ENCODE results near the gene AHSP. TPM values are rescaled to one million over a fixed set of nuclear protein-coding genes. Genes with fewer than 3 reads are reported as not detected.
"Not testable (repeated sequence)": the region's sequence is repeated elsewhere in the genome, so short reads cannot be mapped to it uniquely, and the experiment has no call there.

AHSP gene
- total and polyA plus RNA-seq, 4 donors, result 0.48 to 1,651 TPM; not detected in 2

GRCh38 chr16:31536804-31537361, 9.2 kb downstream of the AHSP start:
- no peaks in the 10 kb centered on the region for H3K4me1 ChIP-seq (ENCODE audit: control insufficient read depth in 4 of 4, insufficient read depth in 4 of 4, low read length in 3 of 4)
- peaks cover 0 to 4% (median 3%) of the 10 kb centered on the region in 4 donors for H3K27me3 ChIP-seq (ENCODE audit: control insufficient read depth in 4 of 4, insufficient read depth in 4 of 4, low read length in 3 of 4)
- H3K4me3 ChIP-seq (ENCODE audit: low read depth in 1 of 3, low read length in 3 of 3), result peak overlapping the region in 1 of 3 donors; percentile 44
- H3K9ac ChIP-seq (ENCODE audit: low read depth in 1 of 2, low read length in 2 of 2), result no peak overlapping the region
- H3K36me3 ChIP-seq (ENCODE audit: control insufficient read depth in 4 of 4, insufficient read depth in 3 of 4, low read depth in 1 of 4, low read length in 3 of 4), result no peaks in the 10 kb centered on the region
- H3K27ac ChIP-seq (ENCODE audit: low read depth in 1 of 2, low read length in 2 of 2), result no peak overlapping the region
- H3K9me3 ChIP-seq (ENCODE audit: control insufficient read depth in 4 of 4, low read length in 3 of 4), result peaks cover 0 to 11% (median 1%) of the 10 kb centered on the region in 4 donors
- DNase-seq (ENCODE audit: low spot score), result no peak
- 69% methylated on average over 21 of the region's 21 CpGs for WGBS
- TF ChIP-seq, protein P1, sequence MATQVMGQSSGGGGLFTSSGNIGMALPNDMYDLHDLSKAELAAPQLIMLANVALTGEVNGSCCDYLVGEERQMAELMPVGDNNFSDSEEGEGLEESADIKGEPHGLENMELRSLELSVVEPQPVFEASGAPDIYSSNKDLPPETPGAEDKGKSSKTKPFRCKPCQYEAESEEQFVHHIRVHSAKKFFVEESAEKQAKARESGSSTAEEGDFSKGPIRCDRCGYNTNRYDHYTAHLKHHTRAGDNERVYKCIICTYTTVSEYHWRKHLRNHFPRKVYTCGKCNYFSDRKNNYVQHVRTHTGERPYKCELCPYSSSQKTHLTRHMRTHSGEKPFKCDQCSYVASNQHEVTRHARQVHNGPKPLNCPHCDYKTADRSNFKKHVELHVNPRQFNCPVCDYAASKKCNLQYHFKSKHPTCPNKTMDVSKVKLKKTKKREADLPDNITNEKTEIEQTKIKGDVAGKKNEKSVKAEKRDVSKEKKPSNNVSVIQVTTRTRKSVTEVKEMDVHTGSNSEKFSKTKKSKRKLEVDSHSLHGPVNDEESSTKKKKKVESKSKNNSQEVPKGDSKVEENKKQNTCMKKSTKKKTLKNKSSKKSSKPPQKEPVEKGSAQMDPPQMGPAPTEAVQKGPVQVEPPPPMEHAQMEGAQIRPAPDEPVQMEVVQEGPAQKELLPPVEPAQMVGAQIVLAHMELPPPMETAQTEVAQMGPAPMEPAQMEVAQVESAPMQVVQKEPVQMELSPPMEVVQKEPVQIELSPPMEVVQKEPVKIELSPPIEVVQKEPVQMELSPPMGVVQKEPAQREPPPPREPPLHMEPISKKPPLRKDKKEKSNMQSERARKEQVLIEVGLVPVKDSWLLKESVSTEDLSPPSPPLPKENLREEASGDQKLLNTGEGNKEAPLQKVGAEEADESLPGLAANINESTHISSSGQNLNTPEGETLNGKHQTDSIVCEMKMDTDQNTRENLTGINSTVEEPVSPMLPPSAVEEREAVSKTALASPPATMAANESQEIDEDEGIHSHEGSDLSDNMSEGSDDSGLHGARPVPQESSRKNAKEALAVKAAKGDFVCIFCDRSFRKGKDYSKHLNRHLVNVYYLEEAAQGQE (IDR thresholded peaks at IDR 0.05), result no peak
- TF ChIP-seq FOXA1 (IDR thresholded peaks at IDR 0.05) (no peak), MAX (IDR thresholded peaks at IDR 0.05) (no peak), ZBTB33 (IDR thresholded peaks at IDR 0.05) (no peak), JUND (IDR thresholded peaks at IDR 0.05) (no peak), EGR1 (IDR thresholded peaks at IDR 0.05; ENCODE audit: low read depth in 2 of 2) (no peak), RXRA (IDR thresholded peaks at IDR 0.05) (no peak)

GRCh38 chr16:31537362-31538242, 9.9 kb downstream of the AHSP start:
- TF ChIP-seq RXRA (IDR thresholded peaks at IDR 0.05), result no peak
- TF ChIP-seq ATF3 (IDR thresholded peaks at IDR 0.05), result no peak
- TF ChIP-seq RAD21 (IDR thresholded peaks at IDR 0.05), result no peak
- TF ChIP-seq SP1 (IDR thresholded peaks at IDR 0.05), result no peak
- no peak for TF ChIP-seq GABPA (IDR thresholded peaks at IDR 0.05 in 1 of 2, conservative IDR thresholded peaks at IDR 0.05 in 1 of 2)
- TF ChIP-seq, protein P1 (IDR thresholded peaks at IDR 0.05), result no peak
- no peak for TF ChIP-seq NR2F2 (IDR thresholded peaks at IDR 0.05)
- TF ChIP-seq EGR1 (IDR thresholded peaks at IDR 0.05; ENCODE audit: low read depth in 2 of 2), result no peak
- TF ChIP-seq JUND (IDR thresholded peaks at IDR 0.05), result no peak
- Histone ChIP-seq H3K4me1 (ENCODE audit: control insufficient read depth in 4 of 4, insufficient read depth in 4 of 4, low read length in 3 of 4) (no peaks in the 10 kb centered on the region), H3K36me3 (ENCODE audit: control insufficient read depth in 4 of 4, insufficient read depth in 3 of 4, low read depth in 1 of 4, low read length in 3 of 4) (no peaks in the 10 kb centered on the region), H3K9ac (ENCODE audit: low read depth in 1 of 2, low read length in 2 of 2) (no peak overlapping the region), H3K27ac (ENCODE audit: low read depth in 1 of 2, low read length in 2 of 2) (no peak overlapping the region), H3K4me3 (ENCODE audit: low read depth in 1 of 3, low read length in 3 of 3) (peak overlapping the region in 1 of 3 donors; percentile 44), H3K27me3 (ENCODE audit: control insufficient read depth in 4 of 4, insufficient read depth in 4 of 4, low read length in 3 of 4) (peaks cover 0 to 4% (median 3%) of the 10 kb centered on the region in 4 donors), H3K9me3 (ENCODE audit: control insufficient read depth in 4 of 4, low read length in 3 of 4) (peaks cover 0 to 11% (median 1%) of the 10 kb centered on the region in 4 donors)
- 9% methylated on average over 57 of the region's 57 CpGs for WGBS
- DNase-seq (ENCODE audit: low spot score), result peak; percentile 56

- DNase-seq (ENCODE audit: low spot score); H3K27me3 ChIP-seq (ENCODE audit: control insufficient read depth in 4 of 4, insufficient read depth in 4 of 4, low read length in 3 of 4); H3K27ac ChIP-seq (ENCODE audit: low read depth in 1 of 2, low read length in 2 of 2); H3K36me3 ChIP-seq (ENCODE audit: control insufficient read depth in 4 of 4, insufficient read depth in 3 of 4, low read depth in 1 of 4, low read length in 3 of 4); H3K4me3 ChIP-seq (ENCODE audit: low read depth in 1 of 3, low read length in 3 of 3); H3K4me1 ChIP-seq (ENCODE audit: control insufficient read depth in 4 of 4, insufficient read depth in 4 of 4, low read length in 3 of 4); H3K9ac ChIP-seq (ENCODE audit: low read depth in 1 of 2, low read length in 2 of 2): not testable (repeated sequence)
- H3K9me3 ChIP-seq (ENCODE audit: control insufficient read depth in 4 of 4, low read length in 3 of 4), result peaks cover 0 to 11% (median 1%) of the 10 kb centered on the region in 4 donors
- 70% methylated on average over 7 of the region's 7 CpGs for WGBS
Measured at GRCh38 chr16:31538243-31538598, 10.5 kb downstream of the AHSP start.
